Measurements from ENCODE around the gene RAPGEF4.
"Not testable (repeated sequence)": the region's sequence is repeated elsewhere in the genome, so short reads cannot be mapped to it uniquely, and the experiment has no call there.

RAPGEF4 gene

DNA sequence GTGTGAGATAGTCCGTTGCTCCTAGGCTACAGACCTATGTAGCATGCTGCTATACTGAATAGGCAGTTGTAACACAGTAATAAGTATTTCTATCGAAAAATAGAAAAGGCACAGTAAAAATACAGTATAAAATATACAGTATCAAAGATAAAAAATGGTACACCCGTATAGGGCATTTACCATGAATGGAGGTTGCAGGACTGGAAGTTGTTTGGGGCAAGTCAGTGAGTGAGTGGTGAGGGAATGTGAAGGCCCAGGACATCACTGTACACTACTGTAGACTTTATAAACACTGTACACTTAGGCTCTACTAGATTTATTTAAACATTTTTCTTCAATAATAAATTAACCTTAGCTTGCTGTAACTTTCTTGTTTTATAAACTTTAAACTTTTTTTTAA lies 343.5 kb downstream of the RAPGEF4 start:
- no peak for DNase-seq

DNA sequence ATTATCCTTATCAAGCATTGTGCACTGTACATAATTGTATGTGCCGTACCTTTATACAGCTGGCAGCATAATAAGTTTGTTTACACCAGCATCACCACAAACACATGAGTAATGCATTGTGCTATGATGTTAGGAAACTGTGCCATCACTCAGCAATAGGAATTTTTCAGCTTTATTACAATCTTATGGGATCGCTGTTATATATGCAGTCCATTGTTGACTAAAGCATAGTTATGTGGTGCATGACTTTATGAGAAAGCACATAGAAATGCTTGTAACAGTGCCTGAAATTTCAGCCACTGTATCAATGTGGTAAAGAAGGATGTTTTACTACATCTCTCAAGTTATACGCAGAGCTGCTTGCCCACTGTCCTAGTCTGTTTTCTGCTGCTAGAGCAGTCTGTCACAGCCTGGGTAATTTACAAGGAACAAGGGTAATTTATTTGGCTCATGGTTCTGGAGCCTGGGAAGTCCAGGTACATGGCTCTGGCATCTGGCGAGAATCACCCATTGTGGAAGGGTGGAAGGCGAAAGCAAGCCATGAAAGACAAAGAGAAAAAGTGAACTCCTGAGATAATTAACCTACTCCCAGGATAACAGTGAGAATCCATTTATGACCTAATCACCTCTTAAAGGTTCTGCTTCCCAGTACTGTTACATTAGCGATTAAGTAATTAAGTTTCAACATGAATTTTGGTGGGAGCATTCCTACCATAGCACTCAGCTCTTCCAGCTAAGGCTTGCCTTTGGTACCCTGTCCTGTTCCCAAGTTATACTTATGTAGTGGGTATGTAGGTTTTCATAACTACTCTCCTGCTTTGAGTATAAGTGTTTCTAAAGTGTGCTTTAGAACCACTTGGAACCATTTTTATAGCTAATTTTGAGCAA lies 344.6 kb downstream of the RAPGEF4 start:
- DNase-seq, result no peak

DNA sequence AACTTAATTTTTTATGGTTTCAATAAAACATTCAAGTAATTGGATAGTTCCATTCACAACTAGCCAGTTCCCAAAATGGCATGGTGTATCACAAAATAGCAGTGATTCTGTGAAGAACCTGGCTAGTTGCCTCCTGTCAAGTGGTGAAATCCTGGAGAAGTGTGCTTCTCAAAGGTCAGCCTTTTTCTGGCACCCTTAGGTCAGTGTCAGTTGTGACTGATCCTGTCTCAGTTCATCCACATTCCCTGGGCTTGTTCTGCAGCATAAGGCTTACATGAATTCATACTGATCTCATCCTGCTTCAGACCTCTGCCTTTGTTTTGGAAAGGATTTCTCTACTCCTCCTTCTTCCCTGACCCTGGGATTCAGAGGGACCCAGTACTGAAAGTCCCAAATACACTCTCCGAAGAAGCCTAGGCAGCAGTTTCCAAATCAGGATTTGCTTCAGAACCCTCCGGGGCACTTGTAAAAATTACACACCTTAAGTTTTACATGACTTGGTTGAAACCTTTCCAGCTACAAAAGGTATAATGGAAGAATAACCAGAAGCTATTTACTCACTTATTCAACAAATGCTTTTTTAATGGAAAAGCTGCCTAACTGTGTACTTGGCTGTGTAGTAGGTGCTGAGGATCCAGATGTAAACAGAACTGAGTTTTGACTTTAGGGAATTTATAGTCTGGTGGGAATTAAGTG lies 351.0 kb downstream of the RAPGEF4 start:
- no peak for DNase-seq

DNA sequence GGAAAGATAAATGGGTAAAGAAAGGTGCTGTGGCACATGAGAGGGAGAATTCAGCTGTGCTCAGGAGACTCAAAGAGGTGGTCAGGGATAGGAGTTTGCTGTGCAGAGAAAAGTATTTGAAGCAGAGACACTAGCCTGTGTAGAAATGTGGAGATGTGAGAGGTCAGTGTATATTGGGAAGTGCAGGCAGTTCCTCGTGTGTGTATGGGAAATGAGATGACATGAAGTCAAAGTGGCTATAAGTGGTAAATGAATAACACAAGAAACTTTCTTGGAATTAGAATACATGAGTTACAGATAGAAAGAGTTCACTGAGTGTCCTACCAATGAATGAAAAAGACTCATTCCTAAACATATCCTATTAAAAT lies 351.6 kb downstream of the RAPGEF4 start:
- no peak for DNase-seq

DNA sequence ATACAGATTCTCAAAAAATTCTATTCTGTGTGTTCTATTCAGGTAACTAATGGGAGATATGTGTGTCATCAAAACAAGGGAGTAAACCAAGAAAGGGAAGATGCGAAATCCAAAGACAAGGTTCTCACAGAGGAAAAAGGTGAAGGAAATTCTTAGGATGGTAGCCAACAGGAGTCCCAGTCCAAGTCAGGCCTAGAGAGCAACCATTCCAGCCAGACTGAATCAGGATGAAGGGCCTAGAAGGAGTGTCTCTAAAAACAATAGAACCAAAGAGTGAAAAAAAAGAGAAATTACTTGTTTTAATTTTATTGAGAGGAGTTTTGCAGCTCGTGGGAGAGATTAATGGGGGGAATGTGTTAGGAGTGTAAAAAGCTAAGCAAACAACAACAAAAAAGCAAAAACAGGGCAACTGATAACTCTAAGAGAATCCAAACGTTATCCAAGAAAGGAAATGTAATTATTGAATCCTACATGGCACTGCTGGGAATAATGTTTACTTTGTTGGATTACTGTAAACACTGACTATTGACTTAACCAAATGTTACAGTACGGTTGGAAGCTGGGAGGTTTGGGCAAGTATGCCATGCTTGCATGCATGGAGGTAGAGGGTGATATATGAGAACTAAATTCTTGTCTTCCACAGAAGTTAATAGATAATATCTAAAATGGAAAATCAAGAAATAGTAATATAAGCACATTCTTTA lies 352.3 kb downstream of the RAPGEF4 start:
- DNase-seq, result no peak

DNA sequence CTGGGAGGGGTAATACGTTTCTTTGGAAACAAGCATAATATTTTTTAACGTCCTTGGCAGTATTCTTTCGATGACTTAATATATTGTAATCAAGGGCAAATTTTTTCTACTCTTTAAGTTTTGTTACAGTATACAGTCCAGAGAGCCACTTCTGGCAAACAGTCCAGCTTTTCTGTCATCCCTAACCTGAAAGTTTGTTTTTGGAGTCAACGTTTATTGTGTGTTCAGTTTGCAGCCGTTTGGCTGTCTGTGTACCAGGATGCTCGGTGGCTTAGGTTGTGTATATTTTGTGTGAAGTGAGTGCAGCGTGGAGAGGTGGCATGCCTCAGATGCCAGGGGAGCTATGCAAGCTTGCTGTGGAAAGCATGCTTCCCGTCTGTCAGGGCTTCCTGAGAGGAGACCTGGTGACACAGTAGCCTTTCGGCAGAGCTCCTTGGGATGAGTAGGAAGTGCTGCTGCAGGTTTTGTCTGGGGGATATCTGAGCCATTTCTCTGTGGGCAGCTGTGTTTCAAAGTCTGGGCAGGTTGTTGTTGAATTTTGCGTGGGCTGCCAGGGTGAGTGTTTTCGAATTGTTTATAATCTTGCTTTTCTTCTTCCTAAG lies 354.7 kb downstream of the RAPGEF4 start:
- DNase-seq, result no peak

DNA sequence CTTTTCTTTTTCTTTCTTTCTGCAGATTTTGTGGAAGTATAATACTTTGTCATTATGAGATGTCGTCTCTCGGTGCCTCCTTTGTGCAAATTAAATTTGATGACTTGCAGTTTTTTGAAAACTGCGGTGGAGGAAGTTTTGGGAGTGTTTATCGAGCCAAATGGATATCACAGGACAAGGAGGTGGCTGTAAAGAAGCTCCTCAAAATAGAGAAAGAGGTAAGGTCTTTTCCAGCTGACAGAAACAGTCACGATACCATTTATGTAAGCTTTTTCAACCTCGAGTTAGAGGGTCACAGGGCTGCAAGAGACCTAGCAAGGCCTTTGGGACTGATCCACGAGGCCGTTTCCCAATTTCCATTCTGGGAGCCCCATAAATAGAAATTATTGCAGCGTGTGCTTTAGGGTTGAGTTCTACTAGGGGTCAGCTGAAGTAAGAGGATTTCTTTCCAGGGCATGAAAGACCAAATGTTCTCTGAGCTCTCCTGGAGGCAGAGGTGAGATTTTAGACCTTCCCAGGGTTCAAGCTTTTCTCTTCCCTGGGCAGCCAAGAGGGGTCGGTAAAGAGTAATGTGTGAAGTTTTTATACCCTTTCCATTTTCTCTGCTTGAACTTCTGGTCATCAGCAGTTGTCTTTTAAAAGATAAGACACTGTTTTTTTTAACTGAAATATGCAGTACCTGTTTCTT lies 355.5 kb downstream of the RAPGEF4 start:
- no peak for DNase-seq

DNA sequence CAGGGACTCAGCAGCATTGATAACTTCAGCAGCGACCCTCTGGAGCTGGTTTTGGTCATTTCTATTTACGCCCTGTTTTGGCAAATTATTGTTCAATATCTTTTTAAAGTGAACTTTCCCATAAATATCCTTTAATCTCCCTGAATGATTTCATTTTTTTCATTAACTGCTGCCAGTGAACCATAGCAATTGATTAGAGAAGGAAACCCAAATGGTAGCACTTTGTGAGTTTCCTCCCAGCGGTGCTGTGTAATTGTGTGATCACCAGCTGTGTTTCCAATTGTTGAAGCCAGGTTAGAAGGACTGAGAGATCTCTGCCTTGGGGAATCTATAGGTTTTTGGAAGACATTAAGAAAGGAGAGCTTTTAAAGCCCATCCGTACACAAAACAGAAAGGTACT lies 356.3 kb downstream of the RAPGEF4 start:
- no peak for DNase-seq

DNA sequence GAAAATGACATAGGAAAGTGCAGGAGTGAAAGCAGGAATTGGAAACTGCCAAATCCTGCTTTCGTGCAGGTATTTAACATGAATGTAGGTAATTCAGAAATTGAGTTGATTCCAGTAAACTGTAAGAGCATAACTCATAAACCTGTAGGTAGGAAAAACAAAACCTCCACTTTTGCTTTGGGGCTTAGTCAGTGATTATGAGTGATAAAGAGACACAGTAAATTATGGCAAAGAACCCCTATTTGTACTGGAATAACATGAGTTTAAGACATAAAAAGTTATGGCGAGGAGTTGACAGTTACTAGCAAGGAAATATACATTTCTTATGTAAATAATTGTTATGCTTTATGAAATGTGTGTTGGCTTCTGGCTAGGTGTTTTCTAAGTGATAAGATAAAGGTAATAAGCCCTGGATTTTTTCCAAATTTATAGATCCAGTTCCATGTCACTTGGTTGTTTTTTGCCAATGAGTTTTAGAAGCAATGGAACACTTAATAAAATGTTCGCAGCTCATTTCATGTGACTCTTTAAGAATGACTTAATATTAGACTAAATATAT lies 357.3 kb downstream of the RAPGEF4 start:
- no peak for DNase-seq

DNA sequence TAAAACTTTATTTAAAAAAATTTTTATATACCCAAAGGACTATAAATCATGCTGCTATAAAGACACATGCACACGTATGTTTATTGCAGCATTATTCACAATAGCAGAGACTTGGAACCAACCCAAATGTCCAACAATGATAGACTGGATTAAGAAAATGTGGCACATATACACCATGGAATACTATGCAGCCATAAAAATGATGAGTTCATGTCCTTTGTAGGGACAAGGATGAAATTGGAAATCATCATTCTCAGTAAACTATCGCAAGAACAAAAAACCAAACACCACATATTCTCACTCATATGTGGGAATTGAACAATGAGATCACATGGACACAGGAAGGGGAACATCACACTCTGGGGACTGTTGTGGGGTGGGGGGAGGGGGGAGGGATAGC lies 358.0 kb downstream of the RAPGEF4 start:
- DNase-seq, result not testable (repeated sequence)

DNA sequence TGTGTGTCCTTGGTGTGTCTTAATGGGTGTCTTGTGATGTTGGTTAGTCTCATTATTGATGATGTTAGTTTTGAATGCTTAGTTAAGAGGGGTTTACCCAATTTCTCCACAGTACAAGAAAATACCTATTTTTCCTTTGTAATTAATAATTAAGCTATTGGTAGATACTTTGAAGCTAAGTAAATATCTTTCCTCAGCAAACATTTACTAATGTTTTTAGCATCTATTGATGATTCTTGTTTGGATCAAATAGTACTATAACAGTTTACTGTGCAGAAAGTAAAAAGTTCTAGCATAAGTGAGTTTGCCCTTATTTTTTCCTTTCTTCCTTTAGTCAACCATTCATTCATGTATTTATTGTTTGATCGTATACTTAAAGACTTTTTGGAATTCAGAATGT lies 359.1 kb downstream of the RAPGEF4 start:
- no peak for DNase-seq

DNA sequence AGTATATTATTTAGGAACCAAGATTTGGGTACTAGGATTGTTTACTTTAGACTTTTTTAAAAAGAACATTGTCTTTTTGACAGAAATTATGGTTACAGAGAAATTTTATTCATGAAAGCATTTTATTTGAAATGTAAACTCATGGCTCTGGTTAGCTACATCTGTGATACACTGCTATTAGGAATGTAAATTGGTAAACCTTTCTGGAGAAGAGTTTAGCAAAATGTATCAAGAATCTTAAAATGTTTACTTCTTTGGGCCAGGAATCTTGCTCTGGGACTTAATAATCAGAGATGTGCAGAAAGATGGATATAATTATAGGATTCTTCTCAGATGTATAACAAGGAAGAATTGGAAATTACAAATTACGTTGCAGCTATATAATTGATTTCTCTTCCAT lies 359.7 kb downstream of the RAPGEF4 start:
- DNase-seq, result no peak

DNA sequence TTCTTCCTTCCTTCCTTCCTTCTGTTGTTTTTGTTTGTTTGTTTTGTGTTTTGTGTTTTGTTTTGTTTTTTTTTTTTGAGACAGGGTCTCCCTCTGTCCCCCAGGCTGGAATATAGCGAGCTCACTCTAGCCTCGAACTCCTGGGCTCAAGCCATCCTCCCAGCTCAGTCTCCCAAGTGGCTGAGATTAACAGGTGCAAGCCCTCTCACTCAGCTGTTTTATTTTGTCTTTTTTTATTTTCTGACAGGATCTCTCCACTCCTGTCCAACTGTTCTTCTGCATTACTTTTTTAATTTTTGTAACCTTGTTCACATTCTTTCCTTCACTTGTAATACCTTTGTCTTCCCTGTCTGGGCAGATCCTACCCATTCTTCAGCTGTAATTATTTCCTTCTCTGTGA lies 363.6 kb downstream of the RAPGEF4 start:
- no peak for DNase-seq

DNA sequence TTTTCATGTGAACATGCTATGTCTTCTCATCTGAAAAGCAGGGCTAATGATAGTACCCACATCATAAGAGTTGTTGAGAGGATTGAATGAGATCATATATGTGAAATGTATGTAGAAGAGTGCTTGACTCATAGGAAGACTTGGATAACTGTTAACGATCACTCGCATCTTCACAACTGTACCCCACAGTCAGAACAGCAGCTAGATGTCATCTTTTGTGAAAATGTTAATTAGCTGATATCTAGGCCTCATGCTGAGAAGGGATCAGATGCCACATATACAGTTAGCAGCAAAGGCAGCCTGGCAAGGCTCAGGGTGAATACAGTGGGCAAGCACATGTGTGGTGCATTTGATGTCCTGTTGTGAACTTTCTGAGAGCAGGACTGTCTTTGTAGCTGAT lies 364.2 kb downstream of the RAPGEF4 start:
- DNase-seq, result no peak

DNA sequence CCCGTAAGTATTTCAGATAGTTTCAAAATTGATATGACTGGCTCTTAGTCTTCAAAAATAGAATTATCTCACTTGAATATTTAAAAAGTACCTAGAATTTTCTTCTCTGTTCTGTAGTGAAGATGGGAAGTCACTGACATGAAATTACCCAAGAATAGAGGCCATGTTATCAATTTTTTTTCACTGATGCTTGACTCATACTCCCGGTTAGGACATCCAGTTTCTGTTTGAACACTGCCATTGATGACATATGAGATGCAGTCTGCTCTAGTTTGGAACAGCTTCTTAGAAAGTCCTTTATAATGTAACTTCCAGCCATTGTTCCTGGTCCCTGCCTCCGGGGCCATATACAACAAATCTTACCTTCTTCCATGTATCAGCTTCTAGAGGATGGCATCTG lies 366.0 kb downstream of the RAPGEF4 start:
- DNase-seq, result no peak

All from CD4-positive, alpha-beta T cell treated with Interleukin-4 for 1 hour (primary cell).